Left lung (tissue), 10 donors: ENCODE results near the gene RNF121. TPM values are rescaled to one million over a fixed set of nuclear protein-coding genes. Genes with fewer than 3 reads are reported as not detected.

Experiments used
- ATAC-seq: fragments of 200-7000 bp; cut with Tn5 transposase; one replicate; pipeline ENCODE4 v1.9.1; 2020; ENCODE audit warnings: moderate library complexity
- DNase-seq, 4 donors: peaks; one replicate each; pipeline ENCODE4 v3.0.0-alpha.2; 2013 to 2020
- H3K27ac ChIP-seq, 2 donors: fragments of 200-600 bp; sonication (generic) in 1 of 2; one replicate each; pipeline versions ENCODE4 v1.5.0 to v1.8.0; 2020 to 2021
- H3K27me3 ChIP-seq, 2 donors: fragments of 200-600 bp; sonication (generic) in 1 of 2; one replicate each; pipeline versions ENCODE4 v1.5.0 to v1.8.0; 2020 to 2021
- H3K36me3 ChIP-seq, 2 donors: fragments of 200-600 bp; sonication (generic) in 1 of 2; one replicate each; pipeline versions ENCODE4 v1.5.0 to v1.8.0; 2020 to 2021
- H3K4me1 ChIP-seq, 2 donors: fragments of 200-600 bp; one replicate each; pipeline ENCODE4 v1.8.0; 2021
- H3K4me3 ChIP-seq, 2 donors: fragments of 200-600 bp; sonication (generic) in 1 of 2; one replicate each; pipeline versions ENCODE4 v1.5.0 to v1.8.0; 2020 to 2021; ENCODE audit warnings: mild to moderate bottlenecking in 1 of 2
- H3K9me3 ChIP-seq, 2 donors: fragments of 200-600 bp; sonication (generic) in 1 of 2; one replicate each; pipeline versions ENCODE4 v1.5.0 to v1.8.0; 2020 to 2021
- intact Hi-C, 2 donors: fragments of 100-400 bp; cut with DNase I; formaldehyde crosslinking; loops; one replicate each; pipeline versions ENCODE4 v1.11.2 to v1.14.2; 2022
- polyA plus RNA-seq, 6 donors: library from polyadenylated mRNA; unstranded; fragments of 120-200 nt; gene quantifications; one replicate each; pipeline ENCODE4 v1.2.1, GENCODE V29; 2013; ENCODE audit not compliant: insufficient read length in 6 of 6
- total RNA-seq, 2 donors: library from RNA; stranded (reverse); fragmentation: NEBNext Ultra II Directional; extraction: Animal tissue kit (Norgen Biotek cat#: 25700); gene quantifications; one replicate each; pipeline ENCODE4 v1.2.1, GENCODE V29; 2021
- TF ChIP-seq, protein P1 (sequence below), 2 donors: fragments of 200-600 bp; sonication (generic) in 1 of 2; IDR thresholded peaks; one replicate each; pipeline versions ENCODE4 v1.5.0 to v1.8.0; 2021; ENCODE audit warnings: antibody characterized with exemption in 2 of 2
- donor health status: DM: no; HTN: yes; CAD: no.
- donor health status: DM: no; HTN: no; CAD: no.

RNF121 gene
- total and polyA plus RNA-seq, 8 donors = 30.3 to 40.6 (median 33.8) TPM

DNA sequence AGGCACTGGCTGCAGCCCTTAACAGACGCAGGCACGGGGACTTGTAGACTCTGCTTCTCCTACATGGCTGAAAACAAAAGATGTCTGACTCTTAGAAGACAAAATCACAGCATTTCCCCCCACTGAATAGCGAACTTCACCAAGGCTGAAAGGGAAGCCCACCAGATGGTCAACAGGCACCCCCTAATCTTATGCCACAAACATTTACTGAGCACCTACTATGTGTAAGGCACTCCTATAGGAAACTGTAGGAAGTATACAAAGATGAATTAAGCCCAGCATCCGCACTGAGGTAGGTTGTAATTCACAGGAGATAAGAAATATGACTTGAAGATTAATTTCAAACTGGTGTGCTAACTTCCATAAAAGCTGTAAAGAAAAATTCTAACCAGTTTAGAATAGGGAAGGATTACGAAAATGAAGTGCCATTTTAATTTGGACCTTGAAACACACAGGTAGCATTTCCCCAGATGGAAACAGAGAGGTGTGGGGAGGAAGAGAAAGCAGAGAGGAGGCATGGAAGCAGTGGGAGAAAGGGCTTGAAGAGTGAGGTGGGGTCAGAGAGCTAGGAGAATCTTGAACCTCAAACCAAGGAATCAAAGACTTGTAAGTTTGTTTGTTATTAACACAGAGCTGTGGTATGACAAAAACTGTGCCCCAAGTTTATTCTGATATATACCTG is 113.4 kb downstream of the RNF121 start:
- Histone ChIP-seq H3K27ac (peak overlapping the region; percentile 83 to 98), H3K9me3 (no peaks in the 10 kb centered on the region), H3K4me1 (peaks cover 38 to 50% of the 10 kb centered on the region in 2 donors), H3K27me3 (no peaks in the 10 kb centered on the region), H3K4me3 (peak overlapping the region; percentile 35 to 55), H3K36me3 (peaks cover 0 to 12% of the 10 kb centered on the region in 2 donors)
- DNase-seq = no peak
- ATAC-seq = no peak
- intact Hi-C loops = no loop called here
- TF ChIP-seq, protein P1, sequence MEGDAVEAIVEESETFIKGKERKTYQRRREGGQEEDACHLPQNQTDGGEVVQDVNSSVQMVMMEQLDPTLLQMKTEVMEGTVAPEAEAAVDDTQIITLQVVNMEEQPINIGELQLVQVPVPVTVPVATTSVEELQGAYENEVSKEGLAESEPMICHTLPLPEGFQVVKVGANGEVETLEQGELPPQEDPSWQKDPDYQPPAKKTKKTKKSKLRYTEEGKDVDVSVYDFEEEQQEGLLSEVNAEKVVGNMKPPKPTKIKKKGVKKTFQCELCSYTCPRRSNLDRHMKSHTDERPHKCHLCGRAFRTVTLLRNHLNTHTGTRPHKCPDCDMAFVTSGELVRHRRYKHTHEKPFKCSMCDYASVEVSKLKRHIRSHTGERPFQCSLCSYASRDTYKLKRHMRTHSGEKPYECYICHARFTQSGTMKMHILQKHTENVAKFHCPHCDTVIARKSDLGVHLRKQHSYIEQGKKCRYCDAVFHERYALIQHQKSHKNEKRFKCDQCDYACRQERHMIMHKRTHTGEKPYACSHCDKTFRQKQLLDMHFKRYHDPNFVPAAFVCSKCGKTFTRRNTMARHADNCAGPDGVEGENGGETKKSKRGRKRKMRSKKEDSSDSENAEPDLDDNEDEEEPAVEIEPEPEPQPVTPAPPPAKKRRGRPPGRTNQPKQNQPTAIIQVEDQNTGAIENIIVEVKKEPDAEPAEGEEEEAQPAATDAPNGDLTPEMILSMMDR (IDR thresholded peaks at IDR 0.05) = no peak

DNA sequence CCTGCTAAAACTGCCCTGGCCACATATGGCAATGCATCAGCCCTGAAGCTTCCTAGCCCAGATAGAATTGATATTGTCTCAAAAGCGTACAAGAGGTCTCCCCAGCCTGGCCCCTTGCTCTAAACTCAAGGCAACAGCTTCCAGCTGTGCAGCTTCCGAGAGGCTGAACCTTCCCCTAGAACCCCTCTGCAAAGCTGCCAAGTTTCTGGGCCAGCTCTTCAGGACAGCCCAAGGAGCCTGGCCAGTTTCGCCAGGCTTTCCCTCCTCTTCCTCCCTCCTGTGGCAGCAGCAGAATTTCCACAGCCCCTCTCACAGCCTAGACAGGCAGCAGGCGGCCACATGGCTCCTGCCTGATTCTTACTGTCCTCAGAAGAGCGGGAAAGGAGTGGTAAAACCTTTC is 117.0 kb downstream of the RNF121 start:
- Histone ChIP-seq H3K36me3 (peaks cover 0 to 33% of the 10 kb centered on the region in 2 donors), H3K4me1 (peaks cover 16 to 21% of the 10 kb centered on the region in 2 donors), H3K27ac (no peak overlapping the region), H3K9me3 (no peaks in the 10 kb centered on the region), H3K27me3 (no peaks in the 10 kb centered on the region), H3K4me3 (no peak overlapping the region)
- DNase-seq (peak in 2 of 4 donors; percentile 53 to 82), ATAC-seq (no peak)
- TF ChIP-seq, protein P1 (IDR thresholded peaks at IDR 0.05) = no peak
- intact Hi-C loops = no loop called here

Other genes with a start within 250 kb of the RNF121 start
- not detected for gene DEFB108B, start 95.8 kb upstream of the RNF121 start, total RNA-seq
- not detected for gene DEFB108B, start 95.8 kb upstream of the RNF121 start, polyA plus RNA-seq
- not detected for gene DEFB131B, start 50.6 kb upstream of the RNF121 start, total RNA-seq
- gene DEFB131B, start 50.6 kb upstream of the RNF121 start, polyA plus RNA-seq = 1 to 10 TPM in 4 of 6 donors, under 1 TPM in 1, not detected in 1; 0.93 to 2.8 (median 2.4) TPM
- 1 to 10 TPM; 5.6 to 7.7 TPM for gene XNDC1N, start 452 bp upstream of the RNF121 start, total RNA-seq
- gene XNDC1N, start 452 bp upstream of the RNF121 start, polyA plus RNA-seq = 1 to 10 TPM; 6.5 to 9.9 (median 8.8) TPM
- gene IL18BP, start 69.9 kb downstream of the RNF121 start, total RNA-seq = 10 to 100 TPM; 15.2 to 20.1 TPM
- gene IL18BP, start 69.9 kb downstream of the RNF121 start, polyA plus RNA-seq = 10 to 100 TPM in 4 of 6 donors, 1 to 10 TPM in 2; 8.9 to 16.6 (median 10.5) TPM
- 100 to 1,000 TPM; 144 to 174 TPM for gene NUMA1, start 151.5 kb downstream of the RNF121 start, total RNA-seq
- 100 to 1,000 TPM; 319 to 365 (median 349) TPM for gene NUMA1, start 151.5 kb downstream of the RNF121 start, polyA plus RNA-seq
- 10 to 100 TPM in 1 of 2 donors, 1 to 10 TPM in 1; 6.7 to 13.0 TPM for gene LRRC51, start 151.8 kb downstream of the RNF121 start, total RNA-seq
- 10 to 100 TPM; 20.0 to 29.7 (median 21.4) TPM for gene LRRC51, start 151.8 kb downstream of the RNF121 start, polyA plus RNA-seq
- gene LAMTOR1, start 174.3 kb downstream of the RNF121 start, total RNA-seq = 100 to 1,000 TPM; 101 to 118 TPM
- 100 to 1,000 TPM in 5 of 6 donors, 10 to 100 TPM in 1; 92.5 to 116 (median 112) TPM for gene LAMTOR1, start 174.3 kb downstream of the RNF121 start, polyA plus RNA-seq
- not detected for gene TOMT, start 176.9 kb downstream of the RNF121 start, total RNA-seq
- gene TOMT, start 176.9 kb downstream of the RNF121 start, polyA plus RNA-seq = not detected
- gene ANAPC15, start 183.6 kb downstream of the RNF121 start, total RNA-seq = 10 to 100 TPM; 27.1 to 29.3 TPM
- gene ANAPC15, start 183.6 kb downstream of the RNF121 start, polyA plus RNA-seq = 10 to 100 TPM; 38.6 to 52.6 (median 41.7) TPM
- 10 to 100 TPM in 1 of 2 donors, under 1 TPM in 1; 0.32 to 15.6 TPM for gene FOLR3, start 206.7 kb downstream of the RNF121 start, total RNA-seq
- 1 to 10 TPM; 1.1 to 3.2 (median 2.0) TPM for gene FOLR3, start 206.7 kb downstream of the RNF121 start, polyA plus RNA-seq